Measurements from ENCODE around the gene ABRAXAS1.

Gene ABRAXAS1

GRCh38 chr4:83454686-83455085 is 30.2 kb downstream of the ABRAXAS1 start:
- DNase-seq (ENCODE audit: low read depth in 2 of 2), result no peak

GRCh38 chr4:83449009-83449408 is 35.9 kb downstream of the ABRAXAS1 start:
- DNase-seq (ENCODE audit: low read depth in 2 of 2), result no peak

- DNase-seq (ENCODE audit: low read depth in 2 of 2), result no peak
Measured at GRCh38 chr4:83440899-83441298, 44.0 kb downstream of the ABRAXAS1 start.

- DNase-seq (ENCODE audit: low read depth in 2 of 2), result no peak
Measured at GRCh38 chr4:83440148-83440814, 44.6 kb downstream of the ABRAXAS1 start.

GRCh38 chr4:83438719-83439118 is 46.2 kb downstream of the ABRAXAS1 start:
- DNase-seq (ENCODE audit: low read depth in 2 of 2), result no peak

GRCh38 chr4:83436680-83437079 is 48.2 kb downstream of the ABRAXAS1 start:
- no peak for DNase-seq (ENCODE audit: low read depth in 2 of 2)

GRCh38 chr4:83431200-83431599 is 53.7 kb downstream of the ABRAXAS1 start:
- no peak for DNase-seq (ENCODE audit: low read depth in 2 of 2)

GRCh38 chr4:83418211-83418610 is 66.7 kb downstream of the ABRAXAS1 start:
- DNase-seq (ENCODE audit: low read depth in 2 of 2), result no peak

- no peak for DNase-seq (ENCODE audit: low read depth in 2 of 2)
Measured at GRCh38 chr4:83417566-83417965, 67.3 kb downstream of the ABRAXAS1 start.

- DNase-seq (ENCODE audit: low read depth in 2 of 2), result no peak
Measured at GRCh38 chr4:83413676-83414075, 71.2 kb downstream of the ABRAXAS1 start.

All from stimulated activated CD8-positive, alpha-beta memory T cell treated with anti-CD3 and anti-CD28 coated beads, Interleukin-7, amount 100 ng/mL, for 4 hours (primary cell).